Measurements from ENCODE around the gene FAM13A. TPM values are rescaled to one million over a fixed set of nuclear protein-coding genes. Genes with fewer than 3 reads are reported as not detected.

FAM13A gene
- total and polyA plus RNA-seq, 2 of the 4 experiments (the other 2 are of a cell fraction), result 13.1 to 22.0 TPM

DNA sequence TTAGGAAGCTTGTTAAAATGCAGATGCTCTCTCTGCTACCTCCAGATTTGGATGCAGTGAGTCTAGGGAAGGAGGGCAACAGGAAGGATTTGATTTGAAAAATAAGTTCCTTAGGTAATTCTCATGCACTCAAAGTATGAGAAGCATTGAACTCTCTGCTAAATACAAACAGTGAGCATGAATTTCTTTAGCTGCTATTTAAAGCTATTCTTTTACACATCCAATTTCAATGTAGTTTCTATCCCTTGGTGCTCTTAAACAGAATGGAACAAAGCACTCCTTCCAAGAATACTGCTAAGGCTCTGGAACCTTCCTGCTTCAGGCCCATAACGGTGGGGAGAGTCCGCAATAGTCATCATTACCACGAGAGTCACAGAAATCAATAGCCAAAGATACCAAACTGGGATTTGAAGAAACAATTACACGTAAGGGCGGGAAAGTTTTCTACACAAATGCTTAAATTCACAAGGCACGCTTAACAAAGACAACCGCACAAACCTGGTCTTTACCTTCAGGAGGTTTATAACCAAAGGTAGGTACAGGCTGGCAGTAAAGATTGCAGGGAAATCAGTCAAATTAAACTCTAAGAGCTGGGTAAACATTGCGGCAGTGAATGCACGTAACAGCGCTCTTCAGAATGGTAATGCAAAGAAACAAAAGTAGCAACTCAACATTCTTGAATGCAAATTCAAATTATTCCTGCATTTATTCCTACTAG lies 236.1 kb downstream of the FAM13A start:
- Histone ChIP-seq H2AFZ (replicated peaks; ENCODE audit: low read length, poor library complexity) (no peak overlapping the region), H3K23ac (ENCODE audit: low read depth, low read length) (peak overlapping the region; percentile 43), H4K5ac (ENCODE audit: low read depth, low read length) (peak overlapping the region; percentile 78; the same call in 1 of the 2 replicates), H3K9me3 (ENCODE audit: control insufficient read depth, insufficient read depth, low read length) (no peaks in the 10 kb centered on the region), H2BK20ac (ENCODE audit: low read depth, low read length) (no peak overlapping the region; the same call in 1 of the 2 replicates), H4K20me1 (ENCODE audit: insufficient read depth, low read length) (peaks cover 4% of the 10 kb centered on the region; the same call in 1 of the 2 replicates), H2BK120ac (ENCODE audit: low read depth, low read length) (peak overlapping the region; percentile 44; the same call in 1 of the 2 replicates), H3K14ac (replicated peaks; ENCODE audit: low read depth, low read length) (peak overlapping the region; percentile 48), H3K9ac (ENCODE audit: low read depth, low read length) (peak overlapping the region; percentile 79), H3K79me1 (ENCODE audit: low read depth in 1 of 2, low read length in 2 of 2) (peaks cover 13 to 30% of the 10 kb centered on the region in 2 experiments), H3K9me1 (ENCODE audit: insufficient read depth, low read length) (peaks cover 2% of the 10 kb centered on the region; the same call in 1 of the 2 replicates), H3K27me3 (ENCODE audit: control insufficient read depth, insufficient read depth, low read length) (no peaks in the 10 kb centered on the region), H4K91ac (ENCODE audit: insufficient read depth, low read depth, low read length) (0 out of 2 replicates have a peak overlapping the region, but pooled peaks have one; percentile 24), H3K36me3 (ENCODE audit: control insufficient read depth, insufficient read depth, low read length) (no peaks in the 10 kb centered on the region), H2BK5ac (ENCODE audit: low read depth, low read length, poor library complexity, severe bottlenecking) (peak overlapping the region; percentile 79), H4K8ac (ENCODE audit: low read depth in 2 of 2, low read length in 2 of 2) (peak overlapping the region in 1 of 2 experiments; percentile 32; a peak in 1 of 4 replicates), H3K4me2 (ENCODE audit: low read depth, low read length) (peak overlapping the region; percentile 72), H2AK9ac (replicated peaks; ENCODE audit: low read depth, low read length, poor library complexity) (no peak overlapping the region), H2BK15ac (ENCODE audit: low read depth, low read length) (peak overlapping the region; percentile 9; the same call in 1 of the 3 replicates), H3K18ac (ENCODE audit: low read depth, low read length) (peak overlapping the region; percentile 61; the same call in 1 of the 2 replicates), H3K4ac (ENCODE audit: low read depth, low read length) (peak overlapping the region; percentile 68; the same call in 1 of the 2 replicates), H3K4me1 (ENCODE audit: control insufficient read depth, insufficient read depth, low read length) (peaks cover 2% of the 10 kb centered on the region), H3K27ac (ENCODE audit: insufficient read depth, low read length) (peak overlapping the region; percentile 63; the same call in 1 of the 2 replicates), H3K4me3 (ENCODE audit: insufficient read depth, low read depth, low read length) (peak overlapping the region; percentile 58), H2AK5ac (ENCODE audit: low read depth, low read length) (no peak overlapping the region), H3K56ac (ENCODE audit: extremely low read depth, insufficient read depth, low read length) (no peak overlapping the region)
- ATAC-seq (ENCODE audit: low read depth) (no peak), DNase-seq (peak; percentile 2)
- ChIA-PET POLR2A (ENCODE audit: unreplicated experiment) (interaction anchor here (0.6 kb wide), 1 partner anchor 25 kb away, joined by 3 read pairs; no protein-coding TSS in a partner anchor), CTCF (interaction anchor here (3.3 to 5.6 kb wide), 2 partner anchors 114 to 202 kb away, joined by 16 to 47 read pairs; no protein-coding TSS in a partner anchor)
- BruUV-seq (replicated peaks), result no TSS peak
- dilution Hi-C loops (cut with HindIII; ENCODE audit: low sequenced_read_pairs, unreplicated experiment), result no loop called here
- in situ Hi-C loops (cut with MboI; ENCODE audit: low sequenced_read_pairs), result loop anchor here (25.0 kb wide), 1 partner anchor 284 kb away; no protein-coding TSS in a partner anchor
- no CpG with 5 or more reads among the region's 10 CpGs for WGBS, 2 experiments (ENCODE audit: extremely low coverage in 2 of 2, insufficient read length in 1 of 2)
- intact Hi-C loops (cut with micrococcal nuclease), result loop anchor here (5.0 kb wide), 2 partner anchors 46 to 289 kb away; no protein-coding TSS in a partner anchor
- TF ChIP-seq, protein P1, sequence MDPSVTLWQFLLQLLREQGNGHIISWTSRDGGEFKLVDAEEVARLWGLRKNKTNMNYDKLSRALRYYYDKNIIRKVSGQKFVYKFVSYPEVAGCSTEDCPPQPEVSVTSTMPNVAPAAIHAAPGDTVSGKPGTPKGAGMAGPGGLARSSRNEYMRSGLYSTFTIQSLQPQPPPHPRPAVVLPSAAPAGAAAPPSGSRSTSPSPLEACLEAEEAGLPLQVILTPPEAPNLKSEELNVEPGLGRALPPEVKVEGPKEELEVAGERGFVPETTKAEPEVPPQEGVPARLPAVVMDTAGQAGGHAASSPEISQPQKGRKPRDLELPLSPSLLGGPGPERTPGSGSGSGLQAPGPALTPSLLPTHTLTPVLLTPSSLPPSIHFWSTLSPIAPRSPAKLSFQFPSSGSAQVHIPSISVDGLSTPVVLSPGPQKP (IDR thresholded peaks at IDR 0.05; ENCODE audit: borderline replicate concordance, low read depth, low read length), result no peak
- TF ChIP-seq USF2 (IDR thresholded peaks at IDR 0.05; ENCODE audit: low read depth, low read length) (no peak), CHD1 (IDR thresholded peaks at IDR 0.05; ENCODE audit: low read depth, low read length) (no peak), MAZ (IDR thresholded peaks at IDR 0.05; ENCODE audit: borderline replicate concordance, low read depth, low read length) (no peak), MXI1 (IDR thresholded peaks at IDR 0.05; ENCODE audit: borderline replicate concordance, low read depth, low read length) (no peak), POLR2A (IDR thresholded peaks at IDR 0.05; ENCODE audit: low read depth, low read length) (no peak), NFE2L2 (IDR thresholded peaks at IDR 0.05; ENCODE audit: low read depth, low read length) (no peak), RFX5 (IDR thresholded peaks at IDR 0.05; ENCODE audit: low read depth, low read length) (no peak), CEBPB (IDR thresholded peaks at IDR 0.05; ENCODE audit: low read depth, low read length) (no peak), SMC3 (IDR thresholded peaks at IDR 0.05; ENCODE audit: low read depth, low read length) (no peak), RCOR1 (IDR thresholded peaks at IDR 0.05; ENCODE audit: insufficient replicate concordance, low read length) (no peak), FOS (IDR thresholded peaks at IDR 0.05; ENCODE audit: low read depth, low read length) (no peak)
- TF ChIP-seq, protein P2, sequence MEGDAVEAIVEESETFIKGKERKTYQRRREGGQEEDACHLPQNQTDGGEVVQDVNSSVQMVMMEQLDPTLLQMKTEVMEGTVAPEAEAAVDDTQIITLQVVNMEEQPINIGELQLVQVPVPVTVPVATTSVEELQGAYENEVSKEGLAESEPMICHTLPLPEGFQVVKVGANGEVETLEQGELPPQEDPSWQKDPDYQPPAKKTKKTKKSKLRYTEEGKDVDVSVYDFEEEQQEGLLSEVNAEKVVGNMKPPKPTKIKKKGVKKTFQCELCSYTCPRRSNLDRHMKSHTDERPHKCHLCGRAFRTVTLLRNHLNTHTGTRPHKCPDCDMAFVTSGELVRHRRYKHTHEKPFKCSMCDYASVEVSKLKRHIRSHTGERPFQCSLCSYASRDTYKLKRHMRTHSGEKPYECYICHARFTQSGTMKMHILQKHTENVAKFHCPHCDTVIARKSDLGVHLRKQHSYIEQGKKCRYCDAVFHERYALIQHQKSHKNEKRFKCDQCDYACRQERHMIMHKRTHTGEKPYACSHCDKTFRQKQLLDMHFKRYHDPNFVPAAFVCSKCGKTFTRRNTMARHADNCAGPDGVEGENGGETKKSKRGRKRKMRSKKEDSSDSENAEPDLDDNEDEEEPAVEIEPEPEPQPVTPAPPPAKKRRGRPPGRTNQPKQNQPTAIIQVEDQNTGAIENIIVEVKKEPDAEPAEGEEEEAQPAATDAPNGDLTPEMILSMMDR (conservative IDR thresholded peaks at IDR 0.05; ENCODE audit: low read depth, low read length), result no peak

Data from IMR-90 (cell line).